OCI-LY1 (cell line): ENCODE measurements around the gene SERPINB13.

ENCODE experiments used
- H2AFZ ChIP-seq: fragments of 200-600 bp; sonication (generic), shearing (Covaris generic); 2 replicates; pipeline ENCODE4 v1.6.0; 2014; ENCODE audit warnings: antibody characterized with exemption, mild to moderate bottlenecking, low read length
- H3F3A ChIP-seq: fragments of 200-600 bp; sonication (generic), shearing (Covaris generic); 2 replicates; pipeline ENCODE4 v1.6.0; 2014; ENCODE audit warnings: mild to moderate bottlenecking, antibody characterized with exemption, low read length, moderate library complexity; ENCODE audit not compliant: insufficient read depth
- H3K27ac ChIP-seq: fragments of 200-600 bp; sonication (generic); 2 replicates; pipeline ENCODE4 v1.5.1; 2014; ENCODE audit warnings: low read length, mixed run types, mild to moderate bottlenecking, low read depth; ENCODE audit not compliant: poor library complexity, severe bottlenecking
- H3K27me3 ChIP-seq: fragments of 200-600 bp; sonication (generic); 2 replicates; pipeline ENCODE4 v1.6.0; 2014; ENCODE audit warnings: antibody characterized with exemption, mild to moderate bottlenecking, low read length, moderate library complexity; ENCODE audit not compliant: insufficient read depth
- H3K36me3 ChIP-seq: fragments of 200-600 bp; sonication (generic); 2 replicates; pipeline ENCODE4 v1.6.1; 2014; ENCODE audit warnings: mild to moderate bottlenecking, antibody characterized with exemption, low read length, moderate library complexity, mixed read lengths; ENCODE audit not compliant: insufficient read depth
- H3K4me1 ChIP-seq: fragments of 200-600 bp; sonication (generic); 2 replicates; pipeline ENCODE4 v1.5.1; 2014; ENCODE audit warnings: mild to moderate bottlenecking, low read length, moderate library complexity; ENCODE audit not compliant: insufficient read depth, severe bottlenecking
- H3K4me2 ChIP-seq: fragments of 200-600 bp; sonication (generic), shearing (Covaris generic); 2 replicates; pipeline ENCODE4 v1.6.1; 2014; ENCODE audit warnings: low read length
- H3K4me3 ChIP-seq: fragments of 200-600 bp; sonication (generic); 2 replicates; pipeline ENCODE4 v1.5.1; 2014; ENCODE audit warnings: low read length, low read depth, mild to moderate bottlenecking, mixed read lengths; ENCODE audit not compliant: poor library complexity, severe bottlenecking
- H3K79me2 ChIP-seq: fragments of 200-600 bp; shearing (Covaris generic); 2 replicates; pipeline ENCODE4 v1.6.1; 2016; ENCODE audit warnings: mixed run types, low read length, mixed read lengths; ENCODE audit not compliant: insufficient read depth
- H3K9ac ChIP-seq: fragments of 200-600 bp; sonication (generic), shearing (Covaris generic); 2 replicates; pipeline ENCODE4 v1.6.1; 2014; ENCODE audit warnings: mild to moderate bottlenecking, low read length, mixed read lengths
- H3K9me2 ChIP-seq: fragments of 200-600 bp; sonication (generic), shearing (Covaris generic); 2 replicates; pipeline ENCODE4 v1.6.1; 2014; ENCODE audit warnings: low read depth, mild to moderate bottlenecking, low read length, mixed read lengths
- H3K9me3 ChIP-seq: fragments of 200-600 bp; shearing (Covaris generic); 2 replicates; pipeline ENCODE4 v1.6.1; 2014; ENCODE audit warnings: low read length, mixed read lengths
- H4K20me1 ChIP-seq: fragments of 200-600 bp; sonication (generic), shearing (Covaris generic); 2 replicates; pipeline ENCODE4 v1.6.0; 2016; ENCODE audit warnings: mild to moderate bottlenecking, low read length; ENCODE audit not compliant: insufficient read depth
- CTCF ChIP-seq: fragments of 200-600 bp; sonication (generic), shearing (Covaris generic); IDR thresholded peaks from 2 replicates; pipeline ENCODE4 v1.5.1; 2017; ENCODE audit warnings: mild to moderate bottlenecking, antibody characterized with exemption, low read length, moderate library complexity, mixed read lengths
- EZH2 ChIP-seq: fragments of 200-600 bp; sonication (generic), shearing (Covaris generic); IDR thresholded peaks from 2 replicates; pipeline ENCODE4 v1.8.0; 2017; ENCODE audit warnings: borderline replicate concordance, mixed run types, mild to moderate bottlenecking, antibody characterized with exemption, low read length, moderate library complexity, mixed read lengths

Gene SERPINB13

GRCh38 chr18:63646936-63647335 is 59.8 kb downstream of the SERPINB13 start:
- H3K4me1 ChIP-seq, result no peaks in the 10 kb centered on the region
- H3K36me3 ChIP-seq, result no peaks in the 10 kb centered on the region
- TF ChIP-seq EZH2, result no peak
- TF ChIP-seq CTCF, result no peak
- no peak overlapping the region for H3K4me3 ChIP-seq
- no peak overlapping the region for H3K27ac ChIP-seq
- H3K9me2 ChIP-seq, result no peaks in the 10 kb centered on the region; the same call in 1 of the 2 replicates
- no peaks in the 10 kb centered on the region for H4K20me1 ChIP-seq
- no peak overlapping the region for H3K9ac ChIP-seq
- H3K4me2 ChIP-seq, result no peak overlapping the region
- H3K27me3 ChIP-seq, result no peaks in the 10 kb centered on the region
- no peaks in the 10 kb centered on the region for H3K79me2 ChIP-seq
- no peaks in the 10 kb centered on the region for H3F3A ChIP-seq
- H2AFZ ChIP-seq, result no peak overlapping the region
- H3K9me3 ChIP-seq, result no peaks in the 10 kb centered on the region

GRCh38 chr18:63648241-63648640 is 61.1 kb downstream of the SERPINB13 start:
- H2AFZ ChIP-seq, result no peak overlapping the region
- H3K27me3 ChIP-seq, result no peaks in the 10 kb centered on the region
- H3K27ac ChIP-seq, result no peak overlapping the region
- no peak overlapping the region for H3K9ac ChIP-seq
- H3K4me1 ChIP-seq, result no peaks in the 10 kb centered on the region
- H3K9me2 ChIP-seq, result no peaks in the 10 kb centered on the region; the same call in 1 of the 2 replicates
- no peaks in the 10 kb centered on the region for H3F3A ChIP-seq
- no peak overlapping the region for H3K4me3 ChIP-seq
- no peaks in the 10 kb centered on the region for H3K79me2 ChIP-seq
- H3K4me2 ChIP-seq, result no peak overlapping the region
- H3K36me3 ChIP-seq, result no peaks in the 10 kb centered on the region
- H3K9me3 ChIP-seq, result no peaks in the 10 kb centered on the region
- no peaks in the 10 kb centered on the region for H4K20me1 ChIP-seq
- TF ChIP-seq EZH2, result no peak
- no peak for TF ChIP-seq CTCF
